Stimulated activated CD4-positive, alpha-beta T cell treated with anti-CD3 and anti-CD28 coated beads, TNF-alpha, amount 100 ng/mL, for 4 hours (primary cell): Measurements from ENCODE around the gene EFNA4.
A peak's percentile ranks its signal among the peaks of the same experiment; 100 is the strongest.

Experiments
- DNase-seq, 3 experiments: peaks; one replicate each; pipeline ENCODE4 v3.0.0-alpha.2; 2020; ENCODE audit warnings: low read depth in 3 of 3

The EFNA4 gene

GRCh38 chr1:155033524-155033923 is 30.0 kb upstream of the EFNA4 start, which contains the start of the genes DCST1 and DCST2:
TSS of gene DCST1 (plus strand) at chr1:155033824. CDS start at chr1:155034037, 213 bp downstream.
TSS of gene DCST2 (minus strand) at chr1:155033781. CDS start at chr1:155033701, 80 bp downstream.
- DNase-seq, result no peak

GRCh38 chr1:155034318-155035208 is 29.0 kb upstream of the EFNA4 start:
- no peak for DNase-seq

DNA sequence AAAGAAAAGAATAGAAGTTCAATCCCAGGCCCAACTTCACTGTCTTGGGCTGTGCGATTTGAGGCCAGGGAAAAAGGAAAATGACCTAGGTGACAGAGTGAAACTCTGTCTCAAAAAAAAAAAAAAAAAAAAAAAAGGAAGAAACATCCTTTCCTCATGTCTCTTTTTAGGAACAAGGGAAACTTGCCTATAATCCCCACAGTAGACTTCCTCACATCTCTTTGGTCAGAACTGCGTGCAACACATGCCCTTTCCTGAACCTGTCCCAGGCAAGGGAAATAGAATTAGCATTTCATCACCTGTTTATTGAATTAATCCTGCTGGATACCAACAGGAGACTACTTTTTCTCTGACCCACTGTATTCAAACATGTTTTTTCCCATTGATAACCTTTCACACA is 27.6 kb upstream of the EFNA4 start:
- DNase-seq, result no peak

- no peak for DNase-seq
Observed at GRCh38 chr1:155037043-155037442, 26.5 kb upstream of the EFNA4 start.

DNA sequence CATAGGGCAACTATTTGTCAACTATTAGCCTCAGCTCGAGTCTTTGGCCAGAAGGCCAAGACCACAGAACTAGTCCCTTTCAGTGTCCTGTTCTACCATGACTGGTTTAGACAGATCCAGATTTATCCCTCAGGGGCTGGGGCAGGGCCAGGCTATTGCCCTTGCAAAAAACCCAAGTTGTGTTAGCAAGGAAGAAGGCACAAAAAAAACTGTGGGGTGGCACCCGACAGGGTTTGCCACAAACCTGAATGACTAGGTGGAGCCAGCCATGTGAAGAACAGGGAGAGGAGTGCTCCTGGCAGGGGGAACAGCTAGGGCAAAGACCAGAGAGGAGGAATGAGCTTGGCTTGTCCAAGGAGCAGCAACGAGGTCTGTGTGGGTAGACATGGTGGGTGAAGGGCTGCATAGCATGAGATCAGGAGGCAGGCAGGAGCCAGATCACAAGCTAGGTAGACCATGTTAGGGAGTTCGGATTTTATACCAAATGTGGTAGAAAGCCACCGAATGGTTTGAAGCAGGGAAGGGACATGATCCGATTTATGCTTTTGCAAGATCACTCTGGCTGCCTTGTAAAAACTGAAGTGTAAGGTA is 25.6 kb upstream of the EFNA4 start:
- DNase-seq, result no peak

DNA sequence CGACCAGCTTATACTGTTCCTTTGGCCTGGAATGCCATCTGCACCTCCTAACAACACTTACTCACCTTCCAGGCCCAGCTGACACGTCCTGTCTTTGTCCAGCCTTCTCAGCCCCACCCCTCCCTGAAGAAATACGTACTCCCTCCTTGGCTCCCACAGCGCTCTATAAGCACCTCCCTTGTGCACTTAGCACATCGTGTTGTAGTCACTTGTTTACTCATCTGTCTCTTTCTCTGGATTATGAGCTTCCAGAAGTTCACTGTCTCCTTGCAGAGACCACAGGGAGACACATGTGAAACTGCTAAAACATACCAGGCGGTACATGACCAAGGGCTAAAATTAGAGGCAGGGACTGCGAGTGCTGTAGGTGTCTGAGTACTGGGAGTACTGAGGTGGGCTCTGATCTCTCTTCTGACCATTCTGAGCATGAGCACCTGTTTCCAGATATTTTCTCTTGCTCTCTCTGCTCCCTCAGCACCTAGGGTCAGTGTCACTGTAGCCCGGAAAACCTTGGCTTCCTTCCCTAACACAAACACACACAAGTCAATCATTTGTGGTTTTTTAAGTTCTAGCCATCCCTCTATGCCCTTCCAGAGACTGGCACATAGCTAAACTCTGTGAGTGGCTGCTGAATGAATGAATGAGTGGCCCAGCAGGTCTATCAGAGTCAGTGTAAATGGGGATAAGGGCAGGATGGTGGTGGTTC is 24.8 kb upstream of the EFNA4 start:
- DNase-seq, result no peak

GRCh38 chr1:155039308-155039669 is 24.3 kb upstream of the EFNA4 start:
- DNase-seq, result no peak

- DNase-seq, result no peak
Observed at GRCh38 chr1:155040358-155041093, 23.0 kb upstream of the EFNA4 start.

- DNase-seq, result no peak
Observed at GRCh38 chr1:155042789-155043188, 20.8 kb upstream of the EFNA4 start.

- no peak for DNase-seq
Observed at GRCh38 chr1:155043301-155043702, 20.2 kb upstream of the EFNA4 start.

DNA sequence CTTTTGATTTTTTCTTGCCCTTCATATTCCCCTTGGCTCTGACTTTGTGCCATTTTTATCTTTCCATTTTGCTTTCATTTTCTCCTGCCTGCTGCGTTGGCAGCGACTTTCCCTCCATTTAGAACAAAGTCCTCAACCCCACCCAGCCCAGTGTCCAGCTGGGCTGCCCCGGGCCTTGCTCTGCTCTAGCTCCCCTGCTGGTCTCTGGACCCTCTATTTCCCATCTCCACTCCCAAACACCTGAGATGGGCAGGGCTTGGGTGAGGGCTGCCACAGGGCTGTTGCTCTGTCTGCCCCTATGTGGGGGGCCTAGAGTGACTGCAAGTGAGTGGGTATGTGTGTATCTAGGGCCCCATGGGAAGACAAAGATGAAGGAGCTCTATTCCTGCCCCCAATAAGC is 19.7 kb upstream of the EFNA4 start:
- no peak for DNase-seq

DNA sequence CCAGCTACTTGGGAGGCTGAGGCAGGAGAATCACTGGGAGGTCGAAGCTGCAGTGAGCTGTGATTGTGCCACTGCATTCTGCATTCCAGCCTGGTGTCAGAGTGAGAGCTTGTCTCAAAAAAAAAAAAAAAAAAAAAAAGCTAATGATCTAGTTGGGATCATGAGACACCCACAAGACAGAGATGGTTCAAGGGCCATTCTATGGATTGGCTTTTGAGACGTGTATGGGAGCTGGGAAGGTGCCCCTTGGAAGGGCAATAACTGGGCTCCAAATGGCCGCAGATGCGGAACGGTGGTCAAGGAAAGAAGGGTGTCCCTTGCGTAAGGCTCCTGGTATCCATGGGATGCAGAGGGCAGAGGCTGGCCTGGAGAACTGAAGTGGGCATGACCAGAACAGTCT is 19.2 kb upstream of the EFNA4 start:
- DNase-seq, result no peak

DNA sequence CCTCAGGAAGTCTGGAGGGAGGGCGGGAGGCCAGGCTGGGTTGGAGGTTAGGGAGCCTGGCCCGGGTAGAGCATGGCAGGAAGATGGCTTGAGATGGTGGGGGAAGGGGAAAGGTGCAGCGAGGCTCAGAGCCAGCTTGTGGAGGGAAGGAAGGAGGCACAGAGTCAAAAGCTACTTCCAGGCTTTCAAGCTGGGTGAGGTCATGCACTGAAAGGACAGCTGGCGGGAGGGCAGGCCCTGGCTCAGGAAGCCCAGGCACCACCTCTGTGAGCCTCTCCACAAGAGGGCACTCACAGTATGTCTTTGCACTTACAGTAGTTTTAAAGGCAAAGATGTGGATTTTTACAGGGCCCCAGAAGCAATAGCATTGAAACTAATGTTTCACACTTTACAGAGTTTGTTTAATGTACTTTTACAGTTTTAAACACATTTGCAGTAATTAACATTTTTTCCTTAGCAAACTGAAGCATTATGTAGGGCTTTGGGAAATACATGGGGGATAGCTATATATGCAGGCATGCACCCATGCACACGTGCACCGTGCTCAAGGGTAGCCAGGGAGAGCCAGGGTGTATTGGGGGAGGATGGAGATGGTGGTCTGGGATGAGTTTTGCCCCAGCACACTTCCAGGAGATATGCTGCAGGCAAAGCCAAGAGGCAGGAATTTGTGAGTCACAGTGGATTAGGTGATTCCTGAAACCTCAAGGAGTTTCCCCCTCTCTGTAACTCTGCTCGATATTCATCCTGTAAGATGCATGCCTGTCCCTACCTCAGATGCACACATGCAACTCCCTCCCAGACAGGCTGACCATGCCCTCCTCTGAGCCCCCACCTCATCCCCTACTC is 18.5 kb upstream of the EFNA4 start:
- peak in 2 of 3 experiments; percentile 27 to 36 for DNase-seq

GRCh38 chr1:155048449-155049334 is 14.8 kb upstream of the EFNA4 start:
- DNase-seq, result no peak

GRCh38 chr1:155049651-155050559 is 13.6 kb upstream of the EFNA4 start:
- DNase-seq, result no peak

- DNase-seq, result peak; percentile 57 to 71 (median 70)
Observed at GRCh38 chr1:155050560-155051341, 12.8 kb upstream of the EFNA4 start, which contains the start of gene ADAM15. TSS of gene ADAM15 (plus strand) at chr1:155051316. CDS start at chr1:155051387, 71 bp downstream.

DNA sequence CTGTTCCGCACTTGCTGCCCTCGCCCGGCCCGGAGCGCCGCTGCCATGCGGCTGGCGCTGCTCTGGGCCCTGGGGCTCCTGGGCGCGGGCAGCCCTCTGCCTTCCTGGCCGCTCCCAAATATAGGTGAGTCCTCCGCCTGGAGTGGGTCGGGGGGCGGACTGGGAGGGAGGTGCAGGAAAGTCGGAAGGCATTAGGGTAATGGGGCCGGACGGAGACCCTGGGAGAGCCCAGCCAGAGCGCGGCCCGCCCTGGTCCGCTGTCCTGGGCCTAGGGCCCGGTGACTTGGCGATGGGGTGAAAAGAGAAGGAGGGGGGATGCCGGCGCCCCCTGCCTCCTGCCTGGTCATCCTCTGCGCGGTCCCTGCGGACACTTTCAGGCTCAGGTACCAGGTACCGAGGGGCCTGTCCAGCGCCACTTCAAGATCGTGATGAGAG is 12.2 kb upstream of the EFNA4 start:
- no peak for DNase-seq
